Umbilical cord (tissue), 2 donors: ENCODE data around the gene RAC2. TPM values are rescaled to one million over a fixed set of nuclear protein-coding genes. Genes with fewer than 3 reads are reported as not detected.
"Not testable (repeated sequence)": the region's sequence is repeated elsewhere in the genome, so short reads cannot be mapped to it uniquely, and the experiment has no call there.

Experiments
- DNase-seq: peaks from one replicate; pipeline ENCODE4 v3.0.0-alpha.2; 2015; ENCODE audit warnings: low spot score
- total RNA-seq: library from RNA; depleted of rRNA; stranded (reverse); fragments of >200 nt; gene quantifications from one replicate; pipeline ENCODE4 v1.2.3, GENCODE V29; 2014; ENCODE audit warnings: low replicate concordance; ENCODE audit not compliant: insufficient read depth

Gene RAC2
- total RNA-seq, 1 donor from 2014 or later = 17.3 TPM

DNA sequence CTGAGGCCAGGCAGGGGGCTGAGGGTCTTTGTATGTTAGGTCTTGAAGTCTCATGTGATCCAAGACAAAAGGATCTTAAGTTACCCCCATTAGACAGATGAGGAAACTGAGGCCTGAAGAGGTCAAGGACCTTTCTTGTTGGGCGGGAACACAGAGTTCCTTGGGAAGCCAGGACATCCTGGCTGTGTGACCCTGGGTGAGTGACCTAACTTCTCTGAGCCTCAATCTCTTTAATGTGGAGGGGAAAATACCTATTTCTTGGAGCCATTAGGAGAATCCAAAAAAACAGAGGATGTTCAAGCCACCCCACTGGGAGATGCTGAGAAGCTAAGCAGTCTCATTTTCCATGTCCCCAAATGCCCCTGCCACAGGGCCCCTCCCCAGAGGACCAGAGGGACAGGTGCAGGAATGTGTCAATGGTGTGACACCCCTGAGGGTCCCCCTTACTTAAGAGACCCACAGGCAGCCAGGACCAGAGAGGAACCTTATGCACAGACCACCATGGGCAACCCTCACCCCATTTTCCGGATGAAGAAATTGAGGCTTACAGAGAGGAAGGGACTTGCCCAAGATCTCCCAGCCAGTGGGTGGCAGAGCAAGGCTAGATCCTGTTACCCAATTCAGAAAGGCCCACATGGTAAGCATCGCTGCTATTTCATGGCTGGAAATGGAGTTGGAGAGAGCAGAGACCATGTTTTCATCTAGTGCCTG is 8.0 kb downstream of the RAC2 start:
- DNase-seq = no peak

DNA sequence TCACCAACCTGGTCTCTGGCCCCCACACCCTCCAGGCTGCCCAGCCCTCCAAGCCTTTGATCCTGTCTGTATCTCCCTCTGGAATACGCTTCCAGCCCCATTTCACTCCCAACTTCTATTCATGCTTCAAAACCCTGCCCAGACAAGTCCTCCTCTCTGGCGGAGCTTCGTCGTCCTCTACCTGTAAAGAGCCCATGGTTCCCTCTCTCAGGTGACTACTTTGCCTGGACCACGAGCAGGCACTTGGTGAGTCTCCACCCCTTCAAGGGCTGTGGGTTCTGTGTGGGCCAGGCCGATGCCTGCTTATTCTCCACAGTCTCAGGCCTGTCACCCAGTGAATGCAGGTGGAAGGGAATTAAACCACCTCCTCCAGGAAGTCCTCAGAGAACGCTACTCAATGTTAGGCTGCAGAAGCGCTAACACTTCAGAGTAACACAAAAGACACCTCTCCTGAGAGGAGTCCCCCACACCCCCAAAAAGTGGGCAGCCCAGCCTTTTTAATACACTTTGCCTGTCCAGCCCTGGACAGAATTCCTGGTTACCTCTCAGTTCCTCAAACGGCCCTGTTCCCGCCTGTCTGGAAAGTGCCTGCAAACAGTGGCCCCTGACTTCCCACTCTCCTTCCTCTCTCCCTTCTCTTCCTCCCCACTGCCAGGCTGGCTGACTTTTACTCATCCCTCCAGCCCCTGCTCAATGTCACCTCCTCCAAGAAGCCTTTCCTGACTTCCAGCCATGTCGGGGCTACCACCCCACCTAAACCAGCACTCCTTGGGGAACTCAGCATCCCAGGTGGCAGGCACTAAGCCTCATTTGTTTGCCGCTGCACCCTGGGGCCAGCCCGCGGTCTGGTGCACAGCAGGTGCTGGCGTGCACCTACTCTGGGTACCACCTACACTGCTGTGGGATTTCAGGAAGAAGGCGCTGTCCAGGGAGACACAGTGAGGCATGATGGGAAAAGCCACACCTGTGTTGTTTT is 9.0 kb downstream of the RAC2 start:
- no peak for DNase-seq

DNA sequence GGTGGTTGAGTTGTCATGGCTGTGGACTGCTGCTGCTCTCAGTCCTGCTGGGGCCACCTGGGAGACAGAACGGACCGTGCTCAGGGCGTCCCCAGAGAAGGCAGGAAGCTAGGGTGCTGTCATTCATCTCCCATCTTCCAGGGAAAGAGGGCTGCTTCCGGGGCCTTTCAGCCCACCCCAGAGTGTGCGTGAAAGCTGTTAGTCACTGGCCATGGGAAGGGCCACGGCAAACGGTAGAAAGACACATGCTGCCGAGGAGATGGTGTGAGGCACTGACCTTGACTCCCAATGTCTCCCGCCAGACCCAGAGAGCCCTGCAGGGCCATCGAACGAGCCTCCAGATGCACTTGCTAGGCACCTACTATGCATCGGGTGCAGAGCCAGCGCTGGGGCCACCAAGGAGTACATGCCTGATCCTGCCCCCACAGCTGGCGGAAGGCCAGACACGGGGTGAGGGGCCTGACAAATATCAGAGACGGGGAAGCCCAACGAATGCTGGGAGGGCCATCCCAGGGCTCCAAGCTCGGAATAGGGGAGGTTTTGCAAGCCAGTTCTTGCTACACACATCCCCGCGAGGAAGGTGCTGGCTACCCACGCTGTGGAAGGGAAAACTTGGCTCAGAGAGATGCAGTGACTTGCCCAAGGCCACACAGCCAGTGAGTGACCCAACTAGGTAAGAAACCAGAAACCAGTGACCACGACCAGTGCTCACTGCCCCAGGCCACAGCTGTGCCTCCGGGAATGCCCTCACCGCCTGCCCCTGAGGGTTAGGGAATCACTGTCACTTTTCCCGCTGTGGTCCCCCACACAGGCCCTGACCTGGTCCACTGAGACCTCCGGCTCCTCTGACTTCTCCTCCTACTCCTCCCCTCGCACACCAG is 10.1 kb downstream of the RAC2 start:
- no peak for DNase-seq

DNA sequence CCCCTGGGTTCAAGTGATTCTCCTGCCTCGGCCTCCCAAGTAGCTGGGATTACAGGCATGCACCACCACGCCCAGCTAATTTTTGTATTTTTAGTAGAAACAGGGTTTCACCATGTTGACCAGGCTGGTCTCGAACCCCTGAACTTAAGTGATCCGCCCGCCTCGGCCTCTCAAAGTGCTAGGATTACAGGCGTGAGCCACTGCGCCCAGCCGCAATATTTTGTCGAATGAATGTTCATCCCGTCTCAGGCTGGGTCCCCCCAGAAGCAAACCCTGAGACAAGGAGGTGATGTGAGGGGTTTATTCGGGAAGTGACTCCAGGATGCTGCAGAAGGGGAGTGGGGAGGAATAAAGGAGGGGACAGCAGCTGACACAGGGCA is 10.7 kb downstream of the RAC2 start:
- not testable (repeated sequence) for DNase-seq

DNA sequence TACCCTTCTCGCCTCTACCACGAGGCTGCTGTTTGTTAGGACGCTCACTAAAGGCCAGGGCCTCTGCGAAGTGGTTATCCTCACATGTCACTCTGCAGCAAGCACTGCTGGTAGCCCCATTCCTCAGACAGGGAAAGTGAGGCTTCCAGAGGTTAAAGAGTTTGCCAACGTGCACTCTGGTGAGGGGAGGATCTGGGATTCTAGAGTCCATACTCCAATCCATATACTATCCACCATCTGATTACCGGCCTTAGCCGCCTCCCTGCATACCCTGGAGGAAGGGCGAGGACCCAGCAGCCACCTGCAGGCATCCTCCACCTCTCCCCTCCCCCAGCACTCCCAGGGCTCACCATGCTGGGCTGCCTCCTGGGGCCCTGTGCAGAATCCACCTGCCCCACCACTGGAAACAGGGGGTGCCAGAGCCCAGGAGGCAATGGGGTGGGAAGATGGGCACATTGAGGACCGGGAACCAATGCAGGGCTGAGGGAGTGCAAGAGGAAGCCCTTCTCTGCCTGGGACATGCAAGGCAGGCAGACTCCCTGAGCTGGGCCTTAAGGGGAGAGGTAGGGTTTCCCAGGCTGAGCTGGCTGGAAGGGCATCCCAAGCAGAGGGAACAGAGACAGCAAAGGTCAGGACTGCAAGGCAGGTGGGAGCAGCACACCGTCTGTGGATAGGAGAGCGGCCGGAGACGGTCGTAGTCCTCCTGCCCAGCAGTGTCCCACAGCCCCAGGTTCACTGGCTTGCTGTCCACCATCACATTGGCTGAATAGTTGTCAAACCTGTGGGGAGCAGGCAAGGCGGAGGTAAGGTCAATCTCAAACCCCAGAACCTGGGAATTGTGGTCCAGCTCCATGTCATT is 11.7 kb downstream of the RAC2 start:
- no peak for DNase-seq

DNA sequence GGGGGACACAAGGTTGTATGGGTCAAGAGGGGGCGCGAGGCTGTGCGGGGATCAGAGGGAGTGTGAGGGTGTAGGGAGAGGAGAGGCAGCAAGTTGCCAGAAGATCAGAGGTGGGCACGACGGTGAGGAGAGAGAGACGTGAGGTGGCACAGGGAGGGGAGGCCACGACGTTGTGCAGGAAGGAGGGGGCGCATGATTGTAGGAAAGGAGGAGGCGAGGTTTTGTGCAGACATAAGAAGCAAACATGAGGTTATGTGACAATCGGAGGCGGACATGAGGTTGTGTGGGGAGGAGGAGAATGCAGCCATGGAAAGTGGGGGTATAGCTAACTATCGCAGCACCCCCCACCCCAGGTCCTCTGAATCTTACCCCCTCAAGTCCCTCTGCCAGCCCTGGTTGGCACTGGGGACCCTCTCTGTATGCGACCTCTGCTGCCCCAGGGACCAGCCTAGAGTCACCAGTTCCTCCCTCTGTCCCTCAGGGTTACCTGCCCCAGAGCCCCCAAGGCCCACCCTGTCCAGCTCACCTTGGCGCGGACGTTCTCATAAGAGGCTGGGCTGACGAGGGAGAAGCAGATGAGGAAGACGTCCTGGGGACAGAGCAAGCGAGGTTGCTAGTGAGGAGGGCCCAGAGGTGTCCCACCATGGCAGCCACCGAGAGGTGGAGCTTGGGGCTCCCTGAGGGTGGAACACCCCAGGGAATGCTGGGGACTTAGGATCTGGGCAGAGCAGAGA is 12.5 kb downstream of the RAC2 start:
- DNase-seq = no peak

DNA sequence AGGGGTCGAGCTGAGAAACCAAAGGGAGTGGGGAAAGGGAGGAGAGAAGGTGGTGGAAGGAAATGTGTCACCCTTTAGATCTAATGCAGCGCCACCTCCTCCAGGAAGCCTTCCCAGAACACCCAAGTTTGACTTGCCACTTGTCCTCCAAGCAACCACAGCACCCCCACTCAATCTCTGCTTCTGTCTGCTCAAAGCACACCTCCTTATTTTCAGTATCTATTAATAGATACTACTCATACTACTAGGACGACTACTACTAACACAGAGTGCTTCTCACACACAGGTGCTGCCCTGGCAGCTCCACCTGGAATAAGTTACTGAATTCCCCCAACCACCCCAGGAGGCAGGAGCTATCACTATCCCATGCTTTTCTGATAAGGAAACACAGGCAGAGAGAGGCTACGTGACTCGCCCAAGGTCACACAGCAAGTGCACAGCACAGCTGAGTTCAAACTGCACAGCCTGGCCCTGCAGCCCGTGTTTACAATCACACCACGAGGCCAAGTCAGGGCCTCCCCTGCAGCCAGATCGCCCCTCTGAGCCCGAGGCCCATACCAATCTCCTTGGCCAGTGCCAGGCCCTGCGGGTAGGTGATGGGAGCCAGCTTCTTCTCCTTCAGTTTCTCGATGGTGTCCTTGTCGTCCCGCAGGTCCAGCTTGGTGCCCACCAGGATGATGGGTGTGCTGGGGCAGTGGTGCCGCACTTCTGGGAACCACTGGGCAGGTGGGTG is 13.2 kb downstream of the RAC2 start:
- DNase-seq = no peak

DNA sequence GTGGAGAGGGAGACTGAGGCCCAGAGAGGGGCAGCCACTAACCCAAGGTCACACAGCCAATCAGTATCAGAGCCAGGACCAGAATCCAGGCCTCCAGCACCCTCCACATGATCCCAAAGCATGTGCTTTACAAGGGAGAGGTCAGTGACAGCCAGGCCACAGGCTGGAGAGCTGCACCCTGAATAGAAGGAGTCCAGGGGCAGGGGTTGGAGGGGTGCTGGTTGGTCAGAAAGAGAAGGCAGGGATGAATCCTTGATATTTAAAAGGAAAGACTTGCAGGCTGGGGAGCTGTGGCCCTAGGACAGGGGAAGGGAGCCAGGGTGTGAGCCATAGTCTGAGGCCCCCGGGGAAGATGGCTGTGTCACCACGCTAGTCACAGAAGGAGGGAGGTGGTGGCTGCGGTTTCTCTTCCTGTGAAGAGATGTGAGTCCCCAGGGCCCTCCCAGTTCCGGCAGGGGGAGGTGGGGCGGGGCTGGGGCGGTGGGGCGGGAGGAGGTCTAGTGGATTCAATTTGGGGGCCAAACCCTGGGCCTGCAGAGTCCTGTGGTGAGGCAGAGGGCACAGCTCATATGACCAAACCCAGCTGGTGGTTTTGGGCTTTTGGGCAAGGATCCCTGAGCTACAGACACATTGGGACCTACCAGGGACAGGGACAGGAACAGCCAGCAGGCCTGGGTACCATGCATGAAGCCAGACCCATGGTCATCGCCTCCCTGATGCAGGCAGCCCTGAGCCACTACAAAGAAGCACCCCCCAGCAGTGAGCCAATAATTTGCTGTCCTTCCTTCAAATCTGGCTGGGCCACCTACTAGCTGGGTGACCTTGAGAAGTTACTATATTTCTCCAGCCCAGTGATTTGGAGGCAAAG is 14.0 kb downstream of the RAC2 start:
- no peak for DNase-seq

DNA sequence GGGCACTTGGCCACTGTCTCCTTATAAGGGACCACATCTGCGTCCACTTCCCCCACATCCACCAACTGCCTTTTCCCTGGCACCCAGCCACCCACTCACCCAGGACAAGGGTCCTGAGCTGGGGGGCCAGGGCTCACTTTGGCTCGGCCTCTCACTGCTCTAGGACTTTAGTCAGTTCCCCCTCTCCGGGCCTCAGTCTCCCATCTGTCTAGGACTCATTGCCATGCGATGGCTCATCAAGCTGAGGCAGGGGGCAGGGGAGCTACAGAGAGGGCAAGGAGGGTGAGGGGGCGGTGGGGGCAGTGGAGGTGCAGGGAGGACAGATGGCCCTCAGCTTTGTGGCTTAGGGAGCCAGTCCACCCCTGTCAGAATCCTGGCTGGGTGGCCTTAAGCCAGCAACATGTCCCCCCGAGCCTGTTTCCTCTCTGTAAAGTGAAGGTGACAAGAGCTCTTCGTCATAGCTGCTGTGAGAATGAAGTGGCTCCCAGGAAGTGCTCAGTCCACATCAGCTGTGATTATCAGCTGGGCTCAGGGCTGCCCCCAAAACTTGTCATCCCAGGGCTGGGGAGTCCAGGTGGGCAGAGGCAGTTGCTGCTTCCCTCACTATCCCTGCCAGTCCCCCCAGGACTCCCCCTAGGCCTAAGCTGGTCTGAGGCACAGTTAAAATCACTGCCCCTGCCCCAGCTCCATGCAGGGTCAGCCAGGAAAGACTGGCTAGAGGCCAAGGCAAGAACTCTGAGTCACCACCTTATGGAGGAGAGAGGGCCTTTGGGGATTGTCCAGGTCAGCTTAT is 14.9 kb downstream of the RAC2 start:
- DNase-seq = peak; percentile 76

DNA sequence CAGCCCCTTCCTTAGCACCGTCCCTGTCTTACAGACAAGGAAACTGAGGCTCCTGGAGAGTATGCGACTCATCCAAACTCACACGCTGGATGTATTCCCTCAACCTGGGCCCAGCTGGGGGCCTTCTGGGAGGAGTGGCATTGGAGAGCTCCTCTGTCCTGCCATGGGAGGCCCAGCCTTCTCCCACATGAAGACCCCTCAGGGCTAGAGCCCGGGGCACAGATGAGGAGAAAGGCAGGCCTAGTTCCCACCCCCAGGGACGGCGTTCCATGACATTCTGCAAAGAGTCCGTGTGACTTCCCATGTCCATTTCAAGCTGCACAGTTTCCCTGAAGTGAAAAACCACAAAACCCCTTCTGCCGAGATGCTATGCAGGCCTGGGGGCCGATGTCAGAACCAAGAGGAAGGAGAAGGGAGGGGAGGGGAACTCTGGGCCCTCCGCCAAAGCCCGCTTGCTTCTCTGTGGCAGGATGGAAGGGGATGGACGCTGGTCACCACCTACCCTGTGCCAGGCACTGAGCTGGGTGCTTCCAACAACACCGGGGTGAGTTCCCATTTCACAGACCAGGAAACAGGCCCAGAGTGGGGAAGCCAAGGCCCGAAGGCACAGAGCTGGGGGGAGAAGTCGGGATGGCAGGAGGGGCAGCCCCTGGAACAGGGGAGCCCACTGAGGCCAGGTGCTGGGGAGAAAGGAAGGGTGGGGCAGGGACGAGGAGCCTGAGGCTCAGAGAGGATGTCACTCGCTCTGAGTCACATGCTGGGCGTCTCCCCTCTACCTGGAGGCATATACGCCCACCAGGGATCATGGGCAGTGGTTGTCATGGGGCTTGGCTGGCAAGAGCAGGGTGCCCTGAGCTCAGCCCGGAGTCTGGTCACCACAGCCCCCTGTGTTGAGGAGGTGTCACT is 15.7 kb downstream of the RAC2 start:
- peak; percentile 73 for DNase-seq

DNA sequence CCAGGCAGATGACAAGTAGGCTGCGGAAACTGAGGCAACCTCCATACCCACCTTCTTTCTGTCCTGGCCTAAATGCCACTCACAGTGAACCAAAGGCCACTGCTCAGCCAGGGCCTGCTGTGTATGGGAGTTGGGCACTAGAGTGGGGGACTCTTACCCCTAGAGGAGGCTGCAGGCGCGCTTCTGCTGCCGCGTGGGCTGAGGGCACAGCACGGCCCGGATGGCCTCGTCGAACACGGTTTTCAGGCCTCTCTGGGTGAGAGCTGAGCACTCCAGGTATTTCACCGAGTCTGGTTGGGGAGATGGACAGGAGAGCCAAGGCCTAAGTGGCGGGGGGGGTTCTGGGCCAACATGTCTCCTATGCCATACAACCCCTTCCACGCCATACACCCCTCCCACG is 17.6 kb downstream of the RAC2 start:
- no peak for DNase-seq

DNA sequence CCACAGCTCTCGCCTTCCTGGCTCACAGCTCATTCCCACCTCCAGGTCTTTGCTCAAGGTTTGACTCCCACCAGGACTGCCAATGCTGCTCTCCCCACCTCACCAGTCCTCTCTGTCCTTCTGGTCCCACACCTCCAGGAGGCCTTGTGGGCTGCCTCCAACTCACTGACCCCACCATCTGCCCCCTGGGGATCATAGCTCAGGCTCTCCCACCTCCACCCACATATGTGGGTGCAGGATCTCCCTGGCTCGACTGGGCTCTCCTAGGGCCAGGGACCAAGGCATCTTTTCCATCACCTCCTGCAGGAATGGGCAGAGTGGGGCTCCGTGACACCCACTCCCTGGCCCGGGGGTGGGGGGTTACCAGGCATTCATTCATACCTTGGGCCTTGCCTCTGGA is 18.0 kb downstream of the RAC2 start:
- DNase-seq = no peak

DNA sequence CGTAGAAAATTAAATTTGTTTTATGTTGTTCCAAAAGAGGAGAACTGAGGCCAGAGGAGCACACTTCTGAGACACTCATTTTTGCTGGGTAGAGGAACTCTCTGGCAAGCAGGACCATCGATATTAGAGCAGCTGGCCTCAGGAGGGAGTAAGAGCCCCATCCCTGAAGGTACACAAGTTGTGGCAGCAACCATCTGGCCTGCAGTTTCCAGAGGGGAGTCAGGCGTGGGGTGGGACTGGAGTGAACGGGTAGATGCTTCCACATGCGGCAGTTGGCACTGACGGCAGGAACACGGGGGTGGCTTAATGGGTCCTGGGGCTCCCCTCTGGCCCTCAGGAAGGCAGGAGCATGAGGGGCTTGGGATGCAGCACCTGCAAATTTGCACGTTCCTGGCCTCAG is 18.6 kb downstream of the RAC2 start:
- no peak for DNase-seq

DNA sequence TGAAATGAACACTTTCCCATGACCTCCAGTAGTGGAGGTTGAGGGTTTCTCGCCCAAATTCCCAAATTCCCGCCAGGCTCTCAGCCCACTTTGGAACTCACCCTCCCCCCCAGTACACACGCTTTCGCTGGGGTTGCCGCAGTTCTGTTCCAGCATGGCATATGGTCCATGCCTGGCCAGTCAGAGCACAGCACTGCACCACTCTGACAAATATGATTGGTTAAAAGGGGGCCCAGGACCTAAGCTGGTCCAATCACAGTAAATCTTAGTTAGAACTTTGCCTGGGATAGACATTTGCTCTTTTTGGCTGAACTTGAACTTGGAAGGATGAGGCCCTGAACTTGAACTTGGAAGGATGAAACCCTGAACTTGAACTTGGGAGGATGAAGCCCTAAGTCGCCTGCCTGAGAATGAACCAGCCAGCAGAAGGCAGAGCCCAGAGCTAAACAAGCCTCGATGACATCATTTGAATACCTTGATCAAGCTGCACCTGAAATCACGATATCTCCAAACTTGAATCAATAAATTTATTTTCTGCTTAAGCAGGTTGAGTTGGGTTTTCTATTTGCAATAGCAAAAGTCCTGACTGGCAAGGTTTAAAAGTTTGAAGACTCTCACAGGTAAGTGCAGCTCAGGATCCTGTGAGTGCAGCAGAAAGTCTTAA is 19.2 kb downstream of the RAC2 start:
- no peak for DNase-seq

DNA sequence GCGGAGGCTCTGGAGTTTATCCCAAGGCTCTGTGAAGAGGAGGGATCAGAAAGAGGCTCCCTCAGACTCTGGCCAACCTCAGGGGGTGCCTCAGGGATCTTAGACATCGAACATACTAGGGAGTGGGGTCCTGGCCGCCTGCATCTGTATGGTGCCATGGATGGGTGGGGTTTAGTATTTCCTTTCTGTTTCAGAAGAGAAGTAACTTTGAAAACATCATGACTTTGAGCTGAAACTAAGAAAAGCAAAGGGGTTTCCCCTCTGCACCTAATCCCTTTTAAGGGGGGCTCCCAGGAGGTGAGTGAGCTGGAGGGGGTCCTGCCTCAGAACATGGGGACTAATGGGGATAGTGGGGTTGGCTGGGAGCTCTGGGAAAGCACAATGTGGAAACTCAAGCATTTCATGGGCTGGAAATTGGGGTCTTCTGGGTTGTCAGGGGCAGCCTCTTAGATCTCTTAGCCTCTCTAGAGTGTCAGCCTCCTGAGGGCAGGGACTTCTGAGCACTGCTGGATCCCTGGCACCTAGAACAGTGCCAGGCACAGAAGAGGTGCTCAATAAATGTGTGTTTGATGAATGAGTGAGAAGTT is 20.0 kb downstream of the RAC2 start:
- no peak for DNase-seq
